Fibroblast of skin of back (primary cell): Measurements from ENCODE around the gene IGLON5.

ENCODE experiments used
- DNase-seq: peaks from one replicate; pipeline ENCODE4 v3.0.0-alpha.2; 2013

IGLON5 gene

DNA sequence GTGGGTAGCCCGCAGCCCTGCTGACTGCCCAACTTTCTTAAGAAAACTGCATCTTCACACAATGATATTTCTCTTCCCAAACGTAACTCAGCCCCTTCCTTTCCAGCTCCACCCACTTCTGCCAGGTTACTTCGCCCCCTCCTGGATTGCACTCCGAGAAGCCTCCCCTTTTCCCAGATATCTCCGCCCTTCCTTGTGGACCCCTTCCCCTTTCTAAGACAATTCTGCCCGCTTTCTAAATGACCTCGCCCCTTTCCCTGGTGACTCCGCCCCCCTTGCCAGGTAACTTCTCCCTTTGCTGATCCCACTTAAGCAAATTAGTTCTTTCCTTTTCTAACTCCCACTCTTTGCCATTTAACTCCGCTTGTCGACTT is 27.9 kb downstream of the IGLON5 start:
- DNase-seq: peak; percentile 7

DNA sequence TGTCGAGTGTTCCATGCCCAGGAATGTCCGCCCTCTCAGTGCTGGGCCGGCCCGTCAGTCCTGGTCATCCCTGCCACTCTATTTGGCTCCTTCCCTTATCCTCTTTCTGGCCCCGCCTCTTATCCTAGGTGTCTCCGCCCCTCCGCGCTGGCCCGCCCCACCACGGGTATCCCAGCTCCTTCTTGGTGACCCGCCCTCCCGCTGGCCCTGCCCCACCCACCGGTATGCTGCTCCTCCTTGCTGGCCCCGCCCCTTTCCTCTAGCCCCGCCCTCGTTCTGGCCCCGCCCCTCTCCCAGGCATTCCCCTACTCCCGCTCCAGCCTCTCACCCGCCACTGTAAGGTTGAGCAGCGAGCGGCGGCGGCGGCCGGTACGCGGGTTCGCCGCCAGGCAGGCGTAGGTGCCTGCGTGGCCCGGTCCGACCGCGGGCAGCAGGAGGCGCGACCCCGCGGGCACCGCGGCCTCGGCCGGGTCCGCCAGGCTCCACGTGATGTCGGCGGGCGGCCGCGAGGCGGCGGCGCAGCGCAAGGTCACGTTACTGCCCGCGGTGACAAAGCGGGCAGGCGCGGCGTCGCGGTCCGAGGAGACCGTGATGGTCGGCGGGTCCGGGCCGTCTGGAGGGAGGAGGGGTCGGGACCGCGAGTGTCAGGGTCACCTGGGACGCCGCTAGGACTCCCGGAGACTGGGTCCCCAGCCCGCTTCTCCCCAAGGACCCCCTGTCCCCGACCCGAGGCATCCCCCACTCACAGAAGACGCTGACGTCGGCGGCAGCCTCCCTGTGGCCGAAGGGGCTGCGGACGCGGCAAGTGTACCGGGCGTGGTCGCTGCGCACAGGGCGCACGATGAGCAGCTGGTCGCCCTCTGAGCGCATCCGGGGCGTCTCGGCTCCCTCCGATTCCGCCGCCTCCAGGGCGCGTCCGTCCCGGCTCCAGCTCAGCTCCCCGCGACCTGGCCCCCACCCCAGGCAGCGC is 28.5 kb downstream of the IGLON5 start:
- peak; percentile 96 for DNase-seq

DNA sequence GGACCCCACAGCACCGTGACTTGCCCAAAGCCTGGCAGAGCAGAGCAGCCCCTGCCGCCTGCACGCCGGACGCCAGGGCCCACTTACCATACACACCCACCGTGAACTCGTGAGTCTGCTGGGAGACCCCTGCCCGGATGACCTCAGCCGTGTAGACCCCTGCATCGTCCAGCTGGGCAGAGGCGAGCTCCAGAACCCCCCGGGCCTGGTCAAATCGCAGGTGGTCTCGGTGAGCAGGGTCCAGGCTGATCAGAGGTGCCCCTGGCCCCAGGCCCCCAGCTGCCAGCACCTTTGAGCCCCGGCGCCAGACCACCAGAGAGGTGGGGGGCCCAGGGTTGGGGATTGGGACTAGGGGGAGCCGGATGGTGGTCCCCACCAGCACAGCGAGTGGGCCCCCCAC is 29.6 kb downstream of the IGLON5 start:
- DNase-seq: no peak

GRCh38 chr19:51341976-51342580 is 30.6 kb downstream of the IGLON5 start, which contains the start of gene VSIG10L:
TSS of gene VSIG10L (minus strand) at chr19:51342139. CDS start at chr19:51342124, 15 bp downstream.
- DNase-seq: no peak

DNA sequence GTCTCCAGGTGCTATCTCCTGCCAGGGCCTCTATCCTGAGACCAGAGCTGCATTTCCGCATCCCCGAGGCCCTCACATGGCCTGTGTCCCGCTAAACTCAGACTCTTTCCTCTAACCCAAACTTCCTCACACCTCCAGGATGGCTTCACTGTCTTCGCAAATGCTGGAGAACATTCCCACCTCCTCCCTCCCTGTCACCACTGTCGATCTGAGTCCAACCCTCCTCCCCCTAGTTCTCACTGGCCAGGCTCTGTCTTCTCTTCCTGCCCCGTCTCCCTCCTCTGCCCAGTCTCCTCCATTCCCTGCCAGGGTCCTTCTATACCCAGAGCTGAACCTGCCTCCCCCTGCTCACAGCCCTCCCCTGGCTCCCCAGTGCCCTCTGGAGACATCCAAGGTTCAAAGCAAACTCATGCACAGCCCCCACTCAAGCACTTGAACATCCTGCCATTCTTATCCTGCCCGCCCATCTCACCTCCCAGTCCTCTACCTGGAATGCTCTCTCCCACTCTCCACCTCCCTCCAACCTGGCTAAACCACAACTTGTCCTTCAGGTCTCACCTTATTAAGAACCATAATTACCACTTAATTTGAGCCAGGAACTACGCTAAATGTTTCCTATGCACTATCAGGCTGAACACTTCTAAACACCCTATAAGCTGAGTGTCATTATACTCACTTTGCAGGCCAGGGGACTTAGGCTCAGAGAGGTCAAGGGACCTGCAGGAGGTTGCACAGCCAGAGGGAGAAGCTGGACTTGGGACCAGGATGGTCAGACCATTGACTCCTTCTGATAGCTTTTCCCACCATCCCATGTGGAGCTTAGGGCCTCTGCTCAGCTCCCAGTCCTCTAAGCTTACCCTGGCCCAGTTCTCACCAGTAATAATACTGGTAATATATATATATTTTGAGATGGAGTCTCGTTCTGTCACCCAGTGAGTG is 31.5 kb downstream of the IGLON5 start:
- no peak for DNase-seq

DNA sequence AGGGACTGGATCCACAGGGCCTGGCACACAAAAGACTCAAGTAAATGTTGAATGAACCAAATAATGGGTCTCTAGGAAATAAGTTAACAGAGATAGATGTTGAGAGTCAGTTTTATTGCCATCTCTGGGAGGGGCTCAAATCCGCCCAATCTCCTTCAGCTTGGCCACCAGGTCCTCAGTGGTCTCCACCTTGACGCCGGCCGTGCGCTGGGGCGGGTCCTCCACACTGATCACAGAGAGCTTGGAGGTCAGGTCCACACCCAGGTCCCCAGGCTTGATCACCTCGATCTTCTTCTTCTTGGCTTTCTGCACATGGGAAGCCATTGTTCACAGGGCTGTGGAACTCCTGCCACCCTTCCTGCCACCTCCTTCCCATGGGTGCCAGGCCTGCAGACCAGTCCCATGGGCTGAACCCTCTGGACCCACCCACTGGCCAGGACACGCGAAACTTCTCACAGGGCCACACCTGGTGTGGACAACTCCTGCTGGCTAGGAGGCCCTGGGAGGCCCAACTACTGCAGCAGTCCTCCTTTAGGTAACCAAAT is 33.7 kb downstream of the IGLON5 start:
- no peak for DNase-seq

DNA sequence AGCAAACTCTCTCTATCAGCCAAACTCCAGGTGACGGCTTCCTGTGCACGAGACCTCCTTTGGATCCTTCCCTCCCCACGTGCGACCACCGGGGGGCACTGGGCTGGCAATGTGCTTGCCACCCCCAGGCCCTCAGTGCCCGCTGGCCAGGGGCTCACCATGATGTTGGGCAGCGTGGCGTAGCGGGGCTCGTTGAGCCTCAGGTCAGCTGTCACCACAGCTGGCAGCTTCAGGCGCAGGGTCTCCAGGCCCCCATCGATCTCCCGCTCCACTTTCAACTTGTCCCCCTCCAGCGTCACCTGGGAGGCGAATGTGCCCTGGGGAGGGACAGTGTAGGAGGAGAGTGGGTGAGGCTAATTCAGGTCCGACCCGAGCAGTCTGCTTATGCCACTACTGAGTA is 35.3 kb downstream of the IGLON5 start:
- DNase-seq: no peak

- no peak for DNase-seq
These were observed 35.9 kb downstream of the IGLON5 start for GRCh38 chr19:51347209-51347928.

DNA sequence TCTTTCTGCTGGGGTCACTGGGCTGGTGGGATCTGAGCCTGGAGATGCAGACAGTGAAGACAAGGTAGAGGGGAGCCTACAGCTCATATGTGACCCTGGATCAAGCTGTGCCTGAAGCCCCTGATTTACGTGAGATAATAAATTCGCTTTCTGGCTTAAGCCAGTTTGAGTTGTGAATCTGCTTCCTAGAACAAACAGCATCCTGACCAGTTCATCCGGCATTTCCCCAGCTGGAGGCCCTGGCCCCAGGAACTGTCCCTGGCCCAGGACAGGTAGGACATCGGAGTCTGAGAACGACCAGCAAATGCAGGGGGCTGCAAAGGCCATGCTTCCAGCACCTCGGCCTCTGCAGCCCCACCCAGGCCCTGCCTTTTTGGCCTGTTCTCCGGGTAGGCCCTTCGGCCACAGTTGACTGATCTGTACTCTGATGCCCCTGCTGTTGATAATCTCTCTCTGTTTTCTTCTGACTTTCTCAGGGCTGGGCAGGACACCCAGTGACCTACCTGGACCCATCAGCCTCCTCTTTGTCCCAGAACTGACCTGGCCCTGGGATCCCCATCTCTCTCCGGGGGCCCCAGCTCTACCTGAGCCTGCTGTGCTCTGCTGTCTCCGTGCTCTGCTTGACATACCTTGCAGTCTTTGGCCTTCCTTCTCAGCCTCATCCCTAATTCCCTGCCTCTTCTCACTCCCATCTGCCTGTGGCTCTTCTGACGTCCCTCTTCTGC is 40.0 kb downstream of the IGLON5 start:
- DNase-seq: no peak

- no peak for DNase-seq
These were observed 41.4 kb downstream of the IGLON5 start for GRCh38 chr19:51352783-51353360.

DNA sequence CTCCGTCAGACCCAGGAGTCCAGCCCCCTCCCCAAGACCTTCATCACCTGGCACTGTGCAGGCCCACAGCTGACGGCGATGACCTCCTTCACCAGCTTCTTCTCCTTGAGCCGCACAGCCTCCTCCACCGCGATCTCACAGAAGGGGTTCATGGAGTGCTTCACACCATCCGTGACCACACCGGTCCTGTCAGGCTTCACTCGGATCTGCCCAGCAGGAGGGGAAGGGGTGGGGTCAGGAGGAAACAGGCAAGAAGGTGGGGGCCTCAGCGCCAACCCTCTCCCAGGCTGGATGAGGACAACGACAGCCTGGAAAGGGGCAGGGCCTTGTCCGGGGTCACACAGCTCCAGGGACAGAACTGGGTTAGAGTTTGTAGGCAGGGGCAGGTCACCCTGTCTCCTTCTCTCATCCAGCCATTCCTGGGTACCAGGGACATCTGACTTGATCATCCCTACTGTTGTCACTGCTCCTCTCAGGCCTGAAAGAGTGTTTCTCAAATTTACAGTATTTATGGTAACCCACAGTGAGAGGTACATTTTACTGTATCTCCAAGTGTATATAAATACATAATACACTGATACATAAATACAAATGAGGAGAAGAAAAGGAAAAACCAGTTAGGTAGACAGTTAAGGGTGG is 42.8 kb downstream of the IGLON5 start:
- no peak for DNase-seq

- DNase-seq: no peak
These were observed 43.3 kb downstream of the IGLON5 start for GRCh38 chr19:51354742-51355148.

DNA sequence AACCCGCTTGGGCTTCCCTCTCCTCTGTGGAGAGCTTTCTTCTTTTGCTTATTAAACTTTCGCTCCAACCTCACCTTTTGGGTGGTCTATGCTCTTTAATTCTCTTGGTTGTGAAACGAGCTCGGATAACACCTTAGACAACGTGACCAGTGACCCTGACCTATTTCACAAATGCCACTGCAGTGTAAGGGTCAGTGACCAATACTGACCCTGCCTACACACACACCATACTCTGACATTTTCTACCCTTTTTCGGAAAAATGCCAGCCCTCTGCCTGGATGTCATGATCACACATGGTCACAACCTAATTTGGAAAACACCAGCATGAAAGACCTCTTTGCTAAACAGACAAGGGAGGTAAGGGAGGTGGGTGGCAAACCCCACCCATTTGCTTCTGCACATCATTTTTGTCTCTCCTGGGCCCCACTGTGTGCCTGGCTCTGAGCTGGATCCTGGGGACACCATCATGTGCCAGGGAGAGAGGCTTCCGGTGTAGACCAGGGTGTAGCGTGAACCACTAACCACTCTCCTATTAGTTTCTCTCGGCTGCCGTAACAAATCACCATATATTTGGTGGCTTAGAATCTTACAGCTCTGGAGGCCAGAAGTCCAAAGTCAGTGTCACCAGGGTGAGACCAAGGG is 44.8 kb downstream of the IGLON5 start:
- DNase-seq: no peak

GRCh38 chr19:51357952-51358351 is 46.5 kb downstream of the IGLON5 start:
- no peak for DNase-seq

DNA sequence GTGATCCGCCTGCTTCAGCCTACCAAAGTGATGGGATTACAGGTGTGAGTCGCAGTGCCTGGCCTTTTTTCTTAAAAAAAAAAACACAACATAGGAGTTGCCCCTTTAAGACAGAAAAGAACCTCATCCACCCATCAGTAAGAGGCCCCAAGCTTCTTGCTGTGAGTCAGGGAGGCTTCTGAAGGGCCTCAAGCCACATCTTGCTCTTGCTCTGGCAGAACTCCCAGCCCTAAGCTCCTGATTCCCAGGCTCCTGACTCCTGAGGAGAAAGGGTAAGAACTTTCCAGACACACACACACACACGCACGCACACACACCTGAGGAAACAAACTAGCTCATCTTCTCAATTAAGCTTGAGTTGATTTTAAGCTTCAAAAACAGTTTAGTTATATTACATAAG is 47.9 kb downstream of the IGLON5 start:
- DNase-seq: peak; percentile 54

DNA sequence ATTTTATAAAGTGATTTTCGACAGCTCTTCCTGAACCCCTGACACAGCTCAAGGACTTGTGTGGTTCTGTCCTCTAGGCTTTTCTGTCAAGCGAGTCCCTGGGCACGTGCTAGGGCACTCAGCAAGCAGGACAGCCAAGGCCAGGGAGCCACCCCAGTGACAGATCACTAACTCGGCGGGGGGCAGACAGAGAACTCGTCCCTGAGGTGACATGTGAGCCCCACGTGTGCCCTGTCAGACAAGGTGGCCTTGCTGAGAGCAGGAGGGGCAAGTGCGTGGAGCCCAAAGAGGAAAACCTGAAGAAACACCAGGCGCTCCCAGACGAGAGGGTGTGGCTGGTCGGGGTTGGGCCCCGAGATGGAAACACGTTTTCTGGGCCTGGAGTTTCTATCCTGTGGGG is 49.8 kb downstream of the IGLON5 start:
- no peak for DNase-seq

DNA sequence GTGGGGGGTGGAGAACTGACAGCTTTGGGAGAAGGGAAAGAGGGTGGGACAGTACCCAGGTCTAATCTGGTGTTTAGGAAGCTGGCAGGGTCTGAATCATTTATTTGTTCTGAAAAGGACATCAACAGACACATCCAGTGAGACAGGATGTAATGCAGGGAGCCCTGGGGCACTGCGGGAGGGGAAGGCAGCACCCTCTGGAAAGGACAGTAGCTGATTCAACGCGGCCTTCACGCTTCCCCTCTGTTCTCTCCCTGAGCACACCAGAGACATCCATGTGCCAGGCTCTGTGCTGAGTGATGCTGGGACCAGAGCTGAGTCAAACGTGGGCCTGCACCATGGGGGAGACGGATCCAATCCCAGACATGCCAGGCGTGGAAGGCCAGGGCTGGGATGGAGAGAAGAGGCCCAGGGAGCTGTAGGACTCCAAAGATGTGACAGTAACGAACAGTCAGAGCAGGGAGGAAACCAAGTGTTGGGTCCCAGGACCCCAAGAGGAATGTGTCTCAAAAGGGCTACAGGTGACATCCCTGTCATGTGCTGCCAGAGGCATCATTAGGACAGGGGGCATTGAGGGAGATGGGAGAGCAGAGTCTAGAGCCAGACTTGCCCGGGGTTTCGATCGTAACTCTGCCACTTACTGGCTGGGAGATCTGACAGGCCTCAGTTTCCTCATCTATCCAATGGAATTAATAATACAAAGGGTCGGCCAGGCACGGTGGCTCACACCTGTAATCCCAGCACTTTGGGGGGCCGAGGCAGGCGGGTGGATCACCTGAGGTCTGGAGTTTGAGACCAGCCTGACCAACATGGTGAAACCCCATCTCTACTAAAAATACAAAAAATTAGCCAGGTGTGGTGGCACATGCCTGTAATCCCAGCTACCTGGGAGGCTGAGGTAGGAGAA is 53.0 kb downstream of the IGLON5 start:
- no peak for DNase-seq

DNA sequence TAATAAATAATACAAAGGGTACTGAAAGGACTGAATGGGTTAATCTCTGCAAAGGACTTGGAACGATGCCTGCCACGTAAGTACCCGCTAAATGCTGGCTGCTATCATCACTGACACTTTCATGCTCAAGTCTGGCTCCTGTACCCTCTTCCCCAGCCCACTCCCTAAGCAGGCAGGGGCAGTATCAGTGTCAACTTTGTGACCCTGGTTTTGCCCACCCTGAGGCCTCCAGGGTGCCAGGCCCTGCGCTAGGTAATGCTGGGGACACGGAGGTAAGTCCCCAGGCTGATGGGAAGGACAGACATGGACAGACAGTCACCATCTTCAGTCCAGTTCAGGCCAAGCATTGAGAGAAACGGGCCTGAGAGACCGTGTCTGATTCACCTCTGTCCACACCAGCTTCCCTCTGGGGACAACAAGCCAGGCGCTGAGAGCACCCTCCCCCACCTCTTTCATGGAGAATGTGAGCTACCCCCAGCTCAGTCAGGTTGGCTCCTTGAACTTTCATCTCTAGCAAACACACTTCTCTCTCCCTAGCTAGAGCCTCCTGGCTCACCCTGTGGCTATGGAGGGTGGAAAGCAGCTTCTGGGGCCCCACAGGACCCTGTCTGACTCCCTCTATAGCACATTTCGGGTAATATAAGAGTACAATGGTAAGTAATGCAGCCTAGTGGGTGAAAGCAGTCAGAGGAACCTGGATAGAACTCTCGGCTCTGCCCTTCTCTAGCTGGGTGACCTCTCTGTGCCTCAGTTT is 53.9 kb downstream of the IGLON5 start:
- DNase-seq: peak; percentile 34
